ENCODE measurements around the gene CNTN4.

Gene CNTN4

GRCh38 chr3:2266606-2267005 lies 167.9 kb downstream of the CNTN4 start:
- DNase-seq (ENCODE audit: low read depth): no peak

- DNase-seq (ENCODE audit: low read depth): no peak
These were observed 170.1 kb downstream of the CNTN4 start for GRCh38 chr3:2268779-2269178.

- DNase-seq (ENCODE audit: low read depth): no peak
These were observed 175.9 kb downstream of the CNTN4 start for GRCh38 chr3:2274526-2274925.

GRCh38 chr3:2283818-2284217 lies 185.2 kb downstream of the CNTN4 start:
- no peak for DNase-seq (ENCODE audit: low read depth)

- DNase-seq (ENCODE audit: low read depth): no peak
These were observed 202.3 kb downstream of the CNTN4 start for GRCh38 chr3:2300938-2301337.

- no peak for DNase-seq (ENCODE audit: low read depth)
These were observed 202.7 kb downstream of the CNTN4 start for GRCh38 chr3:2301361-2301760.

- DNase-seq (ENCODE audit: low read depth): no peak
These were observed 204.9 kb downstream of the CNTN4 start for GRCh38 chr3:2303566-2303965.

GRCh38 chr3:2311022-2311421 lies 212.4 kb downstream of the CNTN4 start:
- DNase-seq (ENCODE audit: low read depth): no peak

- DNase-seq (ENCODE audit: low read depth): no peak
These were observed 218.9 kb downstream of the CNTN4 start for GRCh38 chr3:2317521-2317920.

GRCh38 chr3:2334921-2335320 lies 236.3 kb downstream of the CNTN4 start:
- DNase-seq (ENCODE audit: low read depth): no peak

- DNase-seq (ENCODE audit: low read depth): no peak
These were observed 244.5 kb downstream of the CNTN4 start for GRCh38 chr3:2343031-2343682.

GRCh38 chr3:2352134-2352762 lies 253.6 kb downstream of the CNTN4 start:
- DNase-seq (ENCODE audit: low read depth): no peak

- no peak for DNase-seq (ENCODE audit: low read depth)
These were observed 256.0 kb downstream of the CNTN4 start for GRCh38 chr3:2354702-2355101.

GRCh38 chr3:2356298-2356950 lies 257.8 kb downstream of the CNTN4 start:
- DNase-seq (ENCODE audit: low read depth): no peak

- DNase-seq (ENCODE audit: low read depth): no peak
These were observed 262.1 kb downstream of the CNTN4 start for GRCh38 chr3:2360815-2361214.

- no peak for DNase-seq (ENCODE audit: low read depth)
These were observed 263.5 kb downstream of the CNTN4 start for GRCh38 chr3:2362122-2362521.

- DNase-seq (ENCODE audit: low read depth): no peak
These were observed 265.2 kb downstream of the CNTN4 start for GRCh38 chr3:2363854-2364253.

- DNase-seq (ENCODE audit: low read depth): no peak
These were observed 271.7 kb downstream of the CNTN4 start for GRCh38 chr3:2370317-2370716.

GRCh38 chr3:2372306-2372705 lies 273.6 kb downstream of the CNTN4 start:
- no peak for DNase-seq (ENCODE audit: low read depth)

GRCh38 chr3:2375376-2375775 lies 276.7 kb downstream of the CNTN4 start:
- no peak for DNase-seq (ENCODE audit: low read depth)

- no peak for DNase-seq (ENCODE audit: low read depth)
These were observed 278.6 kb downstream of the CNTN4 start for GRCh38 chr3:2377281-2377680.

- DNase-seq (ENCODE audit: low read depth): no peak
These were observed 292.4 kb downstream of the CNTN4 start for GRCh38 chr3:2390926-2391532.

- no peak for DNase-seq (ENCODE audit: low read depth)
These were observed 293.2 kb downstream of the CNTN4 start for GRCh38 chr3:2391896-2392295.

Data from stimulated activated CD8-positive, alpha-beta memory T cell treated with anti-CD3 and anti-CD28 coated beads, Interleukin-12 subunit alpha, Interleukin-12 subunit beta, amount 100 ng/mL, for 1 hour (primary cell).